Panc1 (cell line): ENCODE results near the gene GALNTL6. TPM values are rescaled to one million over a fixed set of nuclear protein-coding genes. Genes with fewer than 3 reads are reported as not detected.

ENCODE experiments used
- ATAC-seq: fragments of 200-7000 bp; cut with Tn5 transposase; 2 replicates; pipeline ENCODE4 v1.9.1; 2020; ENCODE audit warnings: mild to moderate bottlenecking, moderate library complexity
- BruUV-seq: library from RNA; stranded (reverse); fragments of 400-500 nt; replicated peaks from 2 replicates; lab custom pipeline; 2021; lab: Mats Ljungman, UMichigan
- CTCF ChIA-PET: fragments of 300-600 bp; sonication (Branson Sonifier 250); formaldehyde crosslinking; loops from one replicate; lab custom pipeline; 2022; ENCODE audit warnings: antibody characterized with exemption; lab: Charles Lee
- POLR2A ChIA-PET: fragments of 300-600 bp; sonication (Branson Sonifier 250); formaldehyde crosslinking; loops from one replicate; lab custom pipeline; 2022; ENCODE audit warnings: antibody characterized with exemption; lab: Charles Lee
- DNase-seq: peaks from one replicate; pipeline ENCODE4 v3.0.0-alpha.2; 2010; ENCODE audit warnings: low read depth, low spot score
- H3K27ac ChIP-seq: 2 replicates; pipeline ENCODE4 v1.5.1; 2011; ENCODE audit warnings: mild to moderate bottlenecking, low read length, inconsistent platforms
- H3K27me3 ChIP-seq: fragments of 200-500 bp; sonication (Bioruptor generic); 2 replicates; pipeline ENCODE4 v1.6.0; 2014; ENCODE audit warnings: low read length, inconsistent platforms; ENCODE audit not compliant: control insufficient read depth, insufficient read depth
- H3K36me3 ChIP-seq: fragments of 200-500 bp; sonication (Bioruptor generic); 2 replicates; pipeline ENCODE4 v1.5.1; 2014; ENCODE audit warnings: inconsistent platforms, mild to moderate bottlenecking, low read length, moderate library complexity; ENCODE audit not compliant: control insufficient read depth, insufficient read depth
- H3K4me1 ChIP-seq: 2 replicates; pipeline ENCODE4 v1.5.1; 2011; ENCODE audit warnings: inconsistent platforms, mild to moderate bottlenecking, low read length, moderate library complexity; ENCODE audit not compliant: control insufficient read depth, insufficient read depth
- H3K4me3 ChIP-seq, 2 experiments: 2 replicates each; pipeline ENCODE4 v1.5.1; 2011 to 2012; ENCODE audit warnings: low read depth in 2 of 2, low read length in 2 of 2, mild to moderate bottlenecking in 2 of 2, inconsistent platforms in 1 of 2, moderate library complexity in 1 of 2
- H3K9me3 ChIP-seq: fragments of 200-500 bp; sonication (Bioruptor generic); 2 replicates; pipeline ENCODE4 v1.5.1; 2014; ENCODE audit warnings: low read depth, mild to moderate bottlenecking, inconsistent platforms, low read length, moderate library complexity; ENCODE audit not compliant: control insufficient read depth, insufficient read depth
- POLR2AphosphoS5 ChIP-seq: IDR thresholded peaks from 2 replicates; pipeline ENCODE4 v1.6.1; 2012; ENCODE audit warnings: mild to moderate bottlenecking, low read depth, low read length, moderate library complexity
- SIN3A ChIP-seq: IDR thresholded peaks from 2 replicates; pipeline ENCODE4 v1.6.1; 2012; ENCODE audit warnings: low read depth, mild to moderate bottlenecking, low read length, moderate library complexity, borderline replicate concordance; ENCODE audit not compliant: insufficient read depth
- TCF7L2 ChIP-seq: IDR thresholded peaks from 2 replicates; pipeline ENCODE4 v1.6.1; 2011; ENCODE audit warnings: mild to moderate bottlenecking, low read depth, low read length, inconsistent platforms
- in situ Hi-C: cut with HindIII; loops from 2 replicates; pipeline ENCODE4 v1.10.0; 2016; ENCODE audit warnings: low sequenced_read_pairs, low pct_unique_long_range_greater_than_20kb
- intact Hi-C: fragments of 100-400 bp; cut with micrococcal nuclease; formaldehyde crosslinking; loops from one replicate; pipeline ENCODE4 v1.10.0; 2022; ENCODE audit not compliant: unreplicated experiment
- total RNA-seq: library from RNA; stranded (reverse); gene quantifications from one replicate; pipeline ENCODE4 v1.2.1, GENCODE V29; 2021; ENCODE audit not compliant: unreplicated experiment
- TF ChIP-seq, protein P1 (sequence below): fragments of 450-650 bp; IDR thresholded peaks from 2 replicates; pipeline ENCODE4 v1.5.1; 2017; ENCODE audit warnings: mild to moderate bottlenecking
- TF ChIP-seq, protein P2 (sequence below), 2 experiments: IDR thresholded peaks; 2 replicates each; pipeline ENCODE4 v1.6.1; 2011 to 2012; ENCODE audit warnings: low read depth in 2 of 2, control low read depth in 1 of 2, low read length in 1 of 2, mild to moderate bottlenecking in 1 of 2, moderate library complexity in 1 of 2; ENCODE audit not compliant: insufficient read depth in 1 of 2

GALNTL6 gene
- total RNA-seq, 1 experiment from 2014 or later: not detected

DNA sequence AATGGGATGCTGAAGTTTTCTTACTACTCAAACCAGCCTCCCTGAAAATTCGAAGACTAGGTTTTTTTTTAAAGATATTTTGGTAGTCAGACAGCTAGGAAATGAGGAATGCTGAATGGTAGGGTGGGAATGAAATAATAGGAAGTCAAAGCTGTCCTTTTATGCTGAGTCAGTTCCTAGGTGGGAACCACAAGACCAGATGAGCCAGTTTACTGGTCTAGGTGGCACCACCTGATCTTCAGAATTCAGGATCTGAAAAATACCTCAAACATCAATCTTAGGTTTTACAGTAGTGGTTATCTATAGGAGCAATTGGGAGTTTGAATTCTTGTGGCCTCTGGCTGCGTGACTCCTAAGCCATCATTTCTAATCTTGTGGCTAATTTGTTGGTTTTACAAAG, 1172.3 kb downstream of the GALNTL6 start:
- Histone ChIP-seq H3K36me3 (no peaks in the 10 kb centered on the region), H3K27me3 (no peaks in the 10 kb centered on the region), H3K27ac (no peak overlapping the region), H3K4me1 (no peaks in the 10 kb centered on the region), H3K9me3 (no peaks in the 10 kb centered on the region), H3K4me3 (no peak overlapping the region)
- DNase-seq (no peak), ATAC-seq (no peak)
- TF ChIP-seq, protein P1, sequence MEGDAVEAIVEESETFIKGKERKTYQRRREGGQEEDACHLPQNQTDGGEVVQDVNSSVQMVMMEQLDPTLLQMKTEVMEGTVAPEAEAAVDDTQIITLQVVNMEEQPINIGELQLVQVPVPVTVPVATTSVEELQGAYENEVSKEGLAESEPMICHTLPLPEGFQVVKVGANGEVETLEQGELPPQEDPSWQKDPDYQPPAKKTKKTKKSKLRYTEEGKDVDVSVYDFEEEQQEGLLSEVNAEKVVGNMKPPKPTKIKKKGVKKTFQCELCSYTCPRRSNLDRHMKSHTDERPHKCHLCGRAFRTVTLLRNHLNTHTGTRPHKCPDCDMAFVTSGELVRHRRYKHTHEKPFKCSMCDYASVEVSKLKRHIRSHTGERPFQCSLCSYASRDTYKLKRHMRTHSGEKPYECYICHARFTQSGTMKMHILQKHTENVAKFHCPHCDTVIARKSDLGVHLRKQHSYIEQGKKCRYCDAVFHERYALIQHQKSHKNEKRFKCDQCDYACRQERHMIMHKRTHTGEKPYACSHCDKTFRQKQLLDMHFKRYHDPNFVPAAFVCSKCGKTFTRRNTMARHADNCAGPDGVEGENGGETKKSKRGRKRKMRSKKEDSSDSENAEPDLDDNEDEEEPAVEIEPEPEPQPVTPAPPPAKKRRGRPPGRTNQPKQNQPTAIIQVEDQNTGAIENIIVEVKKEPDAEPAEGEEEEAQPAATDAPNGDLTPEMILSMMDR: no peak
- no peak for TF ChIP-seq TCF7L2
- TF ChIP-seq, protein P2, sequence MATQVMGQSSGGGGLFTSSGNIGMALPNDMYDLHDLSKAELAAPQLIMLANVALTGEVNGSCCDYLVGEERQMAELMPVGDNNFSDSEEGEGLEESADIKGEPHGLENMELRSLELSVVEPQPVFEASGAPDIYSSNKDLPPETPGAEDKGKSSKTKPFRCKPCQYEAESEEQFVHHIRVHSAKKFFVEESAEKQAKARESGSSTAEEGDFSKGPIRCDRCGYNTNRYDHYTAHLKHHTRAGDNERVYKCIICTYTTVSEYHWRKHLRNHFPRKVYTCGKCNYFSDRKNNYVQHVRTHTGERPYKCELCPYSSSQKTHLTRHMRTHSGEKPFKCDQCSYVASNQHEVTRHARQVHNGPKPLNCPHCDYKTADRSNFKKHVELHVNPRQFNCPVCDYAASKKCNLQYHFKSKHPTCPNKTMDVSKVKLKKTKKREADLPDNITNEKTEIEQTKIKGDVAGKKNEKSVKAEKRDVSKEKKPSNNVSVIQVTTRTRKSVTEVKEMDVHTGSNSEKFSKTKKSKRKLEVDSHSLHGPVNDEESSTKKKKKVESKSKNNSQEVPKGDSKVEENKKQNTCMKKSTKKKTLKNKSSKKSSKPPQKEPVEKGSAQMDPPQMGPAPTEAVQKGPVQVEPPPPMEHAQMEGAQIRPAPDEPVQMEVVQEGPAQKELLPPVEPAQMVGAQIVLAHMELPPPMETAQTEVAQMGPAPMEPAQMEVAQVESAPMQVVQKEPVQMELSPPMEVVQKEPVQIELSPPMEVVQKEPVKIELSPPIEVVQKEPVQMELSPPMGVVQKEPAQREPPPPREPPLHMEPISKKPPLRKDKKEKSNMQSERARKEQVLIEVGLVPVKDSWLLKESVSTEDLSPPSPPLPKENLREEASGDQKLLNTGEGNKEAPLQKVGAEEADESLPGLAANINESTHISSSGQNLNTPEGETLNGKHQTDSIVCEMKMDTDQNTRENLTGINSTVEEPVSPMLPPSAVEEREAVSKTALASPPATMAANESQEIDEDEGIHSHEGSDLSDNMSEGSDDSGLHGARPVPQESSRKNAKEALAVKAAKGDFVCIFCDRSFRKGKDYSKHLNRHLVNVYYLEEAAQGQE (IDR thresholded peaks at IDR 0.05; ENCODE audit: insufficient read depth in 1 of 2, low read depth in 2 of 2, low read length in 1 of 2): no peak
- TF ChIP-seq POLR2AphosphoS5: no peak
- TF ChIP-seq SIN3A: no peak
- POLR2A ChIA-PET: no interaction called here
- intact Hi-C loops: no loop called here
- CTCF ChIA-PET: no interaction called here
- no TSS peak for BruUV-seq
- in situ Hi-C loops: no loop called here

DNA sequence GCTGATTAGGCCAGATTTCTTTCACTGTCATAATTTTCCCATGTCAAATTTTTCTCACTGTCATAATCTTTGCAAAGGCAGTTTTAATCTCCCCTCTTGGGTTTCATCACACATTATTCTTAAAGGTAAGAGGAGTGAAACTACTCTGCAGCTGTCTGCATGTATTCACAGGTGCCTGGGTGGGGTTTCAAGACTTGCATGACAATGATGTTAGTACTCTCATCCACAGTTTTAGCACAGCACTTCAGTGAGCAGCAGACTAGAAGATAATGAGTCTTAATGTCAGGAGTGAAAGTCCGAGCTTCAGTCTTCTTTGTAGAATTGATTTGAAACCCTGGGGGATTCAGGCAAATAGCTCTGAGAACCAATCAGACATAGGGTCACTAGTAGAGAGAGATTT, 1172.9 kb downstream of the GALNTL6 start:
- no peaks in the 10 kb centered on the region for H3K4me1 ChIP-seq
- H3K9me3 ChIP-seq: no peaks in the 10 kb centered on the region
- intact Hi-C loops (no loop called here), in situ Hi-C loops (no loop called here)
- DNase-seq: no peak
- ATAC-seq: no peak
- ChIA-PET CTCF (no interaction called here), POLR2A (no interaction called here)
- no peaks in the 10 kb centered on the region for H3K27me3 ChIP-seq
- TF ChIP-seq, protein P1: no peak
- no peak for TF ChIP-seq POLR2AphosphoS5
- TF ChIP-seq SIN3A: no peak
- TF ChIP-seq, protein P2 (IDR thresholded peaks at IDR 0.05; ENCODE audit: insufficient read depth in 1 of 2, low read depth in 2 of 2, low read length in 1 of 2): no peak
- TF ChIP-seq TCF7L2: no peak
- H3K4me3 ChIP-seq: no peak overlapping the region
- H3K36me3 ChIP-seq: no peaks in the 10 kb centered on the region
- BruUV-seq: no TSS peak
- H3K27ac ChIP-seq: no peak overlapping the region
